NCI-H146 treated with DMSO at 0.1 percent for 48 hours (cell line): ENCODE data around the gene C20orf204.
"Not testable (repeated sequence)": the region's sequence is repeated elsewhere in the genome, so short reads cannot be mapped to it uniquely, and the experiment has no call there.

Source experiments
- DNase-seq: peaks from one replicate; lab custom pipeline; 2025; ENCODE audit not compliant: unreplicated experiment; lab: John Stamatoyannopoulos, UW

The C20orf204 gene

DNA sequence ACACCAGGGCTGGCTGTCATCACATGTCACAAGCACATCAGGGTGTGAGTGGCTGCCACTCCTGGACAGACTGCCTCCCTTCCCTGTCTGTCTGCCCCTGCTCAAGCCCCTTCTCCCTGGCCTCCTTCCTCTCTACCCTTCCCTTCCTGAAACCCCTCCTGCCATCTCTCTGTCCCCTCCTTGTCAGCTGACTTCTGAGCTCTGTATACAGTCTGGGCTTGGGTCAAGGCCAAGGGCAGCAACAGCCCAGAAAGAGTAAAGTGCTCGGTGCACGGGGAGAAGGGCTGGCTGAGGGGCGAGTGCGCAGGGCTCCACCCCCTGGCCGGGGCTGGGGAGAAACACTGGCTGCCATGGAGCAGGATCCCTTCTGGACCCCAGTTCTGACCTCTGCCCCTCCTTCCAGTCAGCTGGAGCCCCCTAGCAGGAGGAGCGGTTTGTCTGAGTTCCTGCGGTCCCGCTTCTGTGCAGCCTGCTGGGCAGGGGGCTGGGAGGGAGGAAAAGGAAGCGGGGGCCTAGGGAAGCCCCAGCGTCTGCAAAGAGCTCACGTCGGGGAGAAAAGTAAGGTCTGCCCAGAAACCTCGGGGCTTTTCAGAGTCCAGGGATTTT, 46.2 kb downstream of the C20orf204 start:
- no peak for DNase-seq

DNA sequence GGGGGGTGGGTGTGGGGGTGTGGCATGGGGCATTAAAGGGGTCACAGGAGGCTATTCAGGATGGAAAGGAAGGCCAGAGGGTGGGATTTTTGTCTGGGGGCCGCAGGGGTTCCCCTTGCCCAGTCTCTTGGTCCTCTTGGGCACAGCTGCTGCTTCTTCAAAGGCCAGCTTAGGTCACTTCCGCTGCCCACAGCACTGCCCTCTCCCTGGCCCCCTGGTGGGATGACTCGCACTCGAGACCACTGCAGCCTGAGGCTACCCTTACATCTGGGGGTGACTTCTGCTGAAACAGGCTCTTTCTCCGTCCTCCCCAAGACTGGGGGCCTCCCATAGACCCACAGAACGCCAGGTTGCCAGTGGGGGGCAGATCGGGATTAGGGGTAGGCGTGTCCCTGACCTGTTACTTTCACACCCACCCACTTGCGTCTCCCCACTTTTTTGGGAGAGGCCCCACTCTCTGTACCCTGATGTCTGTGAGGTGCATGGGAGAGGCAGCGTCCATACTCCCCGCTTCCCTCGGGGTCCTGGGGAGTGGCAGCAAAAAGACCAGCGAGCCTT, 46.9 kb downstream of the C20orf204 start:
- no peak for DNase-seq

DNA sequence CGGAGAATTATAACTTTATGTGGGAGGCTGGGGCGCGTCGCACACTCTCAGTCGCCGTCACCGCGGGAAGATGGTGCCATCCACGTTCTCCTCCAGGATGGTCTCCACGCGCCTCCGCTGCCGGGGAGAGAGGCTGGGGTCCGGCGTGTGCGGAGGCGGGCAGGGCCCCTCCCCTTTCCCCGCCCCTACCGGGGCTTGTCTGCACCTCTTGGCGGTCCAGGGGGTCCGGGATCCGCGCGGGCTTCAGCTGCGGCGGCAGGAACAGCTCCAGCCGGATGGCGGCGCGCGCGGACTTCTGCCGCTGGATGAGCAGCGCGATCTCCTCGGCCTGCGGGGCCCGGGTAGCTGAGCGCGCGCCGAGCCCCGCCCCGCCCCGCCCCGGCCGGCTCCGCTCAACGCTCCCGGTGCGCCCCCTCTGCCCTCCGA, 47.4 kb downstream of the C20orf204 start:
- DNase-seq: peak; percentile 78

DNA sequence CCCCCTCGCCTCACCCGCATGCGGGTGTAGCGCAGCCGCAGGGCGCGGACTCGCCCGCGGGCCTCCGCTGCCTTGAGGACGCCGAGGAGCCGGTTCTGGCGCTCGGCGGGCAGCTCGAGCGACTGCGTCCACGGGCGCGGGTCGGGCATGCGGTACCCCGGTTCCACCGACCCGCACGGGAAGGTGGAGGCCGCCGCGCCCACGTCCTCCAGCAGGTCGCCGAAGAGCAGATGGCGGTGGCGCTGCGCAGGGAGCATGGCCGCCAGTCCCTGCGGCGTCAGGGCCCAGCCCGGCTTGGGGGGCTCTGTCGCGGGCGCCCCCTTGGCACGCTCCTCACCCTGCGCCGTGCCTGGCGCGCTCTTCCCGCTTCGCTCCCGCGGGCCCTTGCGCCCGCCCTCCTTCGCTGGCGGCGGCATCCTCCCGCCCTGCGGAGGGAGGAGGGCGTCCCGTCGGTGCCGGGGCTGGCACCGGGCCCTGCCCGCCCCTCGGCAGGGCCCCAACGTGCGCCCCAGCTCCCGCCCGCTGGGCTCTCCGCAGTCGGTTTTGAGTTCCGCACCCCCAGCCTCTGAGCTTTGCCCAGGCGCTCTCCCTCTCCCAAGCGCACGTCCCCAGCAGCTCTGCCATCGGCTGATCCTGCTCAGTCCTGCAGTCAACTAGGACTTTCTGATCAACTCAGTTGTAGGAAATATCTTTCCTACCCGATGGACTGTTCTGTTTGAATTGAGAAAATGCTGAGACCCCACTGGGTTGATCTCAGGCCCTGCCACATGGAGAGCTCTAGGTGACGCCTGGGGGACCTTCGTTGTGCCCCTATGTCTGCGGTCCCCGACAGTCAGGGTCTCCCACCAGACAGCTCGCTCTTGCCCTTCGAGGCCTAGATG, 48.1 kb downstream of the C20orf204 start, which contains the start of gene LKAAEAR1:
Gene LKAAEAR1 (minus strand): TSS at position 595 of the 881 bp plus-strand sequence. CDS start 179 bp downstream, at position 416.
- DNase-seq: no peak

DNA sequence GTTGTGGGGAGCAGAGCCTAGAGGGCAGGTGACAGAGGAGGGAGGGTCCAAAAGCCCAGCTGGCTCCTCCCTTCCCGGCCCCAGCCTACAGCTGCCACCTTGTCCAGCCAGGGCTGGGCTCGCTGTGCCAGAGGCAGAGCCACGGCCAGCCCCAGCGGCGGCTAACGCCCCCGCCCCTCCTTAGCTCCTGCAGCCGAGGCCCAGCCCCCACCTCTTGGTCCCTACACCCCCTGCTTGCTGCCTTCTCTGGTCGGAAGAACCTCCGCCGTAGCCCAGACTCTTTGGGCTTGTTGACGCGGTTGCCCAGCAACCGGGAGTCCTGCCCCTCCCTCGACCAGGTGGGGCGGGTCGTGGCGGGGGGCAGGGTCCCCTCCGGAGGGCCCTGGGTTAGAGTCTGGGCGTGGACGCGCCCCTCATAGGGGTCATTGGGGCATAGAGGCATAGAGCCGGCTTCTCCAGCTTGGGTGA, 48.7 kb downstream of the C20orf204 start:
- DNase-seq: peak; percentile 53

DNA sequence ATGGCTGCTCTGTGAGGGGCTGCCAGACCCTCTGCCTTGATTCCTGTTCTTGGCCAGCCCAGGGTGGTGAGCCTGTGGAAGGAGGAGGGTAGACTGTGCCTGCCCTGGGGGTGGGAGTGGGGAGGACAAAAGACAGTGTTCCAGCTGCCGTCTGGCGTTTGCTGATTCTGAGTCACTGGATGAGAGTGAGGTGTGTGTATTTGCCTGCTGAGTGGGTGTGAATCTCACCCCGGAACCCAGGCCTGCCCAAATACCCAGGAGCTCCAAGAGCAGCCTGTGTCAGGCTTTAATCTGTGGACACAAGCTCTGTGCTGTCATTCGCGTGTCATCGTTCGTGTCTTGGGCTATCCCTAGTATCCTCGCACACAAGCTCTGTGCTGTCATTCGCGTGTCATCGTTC, 50.8 kb downstream of the C20orf204 start:
- DNase-seq: no peak

DNA sequence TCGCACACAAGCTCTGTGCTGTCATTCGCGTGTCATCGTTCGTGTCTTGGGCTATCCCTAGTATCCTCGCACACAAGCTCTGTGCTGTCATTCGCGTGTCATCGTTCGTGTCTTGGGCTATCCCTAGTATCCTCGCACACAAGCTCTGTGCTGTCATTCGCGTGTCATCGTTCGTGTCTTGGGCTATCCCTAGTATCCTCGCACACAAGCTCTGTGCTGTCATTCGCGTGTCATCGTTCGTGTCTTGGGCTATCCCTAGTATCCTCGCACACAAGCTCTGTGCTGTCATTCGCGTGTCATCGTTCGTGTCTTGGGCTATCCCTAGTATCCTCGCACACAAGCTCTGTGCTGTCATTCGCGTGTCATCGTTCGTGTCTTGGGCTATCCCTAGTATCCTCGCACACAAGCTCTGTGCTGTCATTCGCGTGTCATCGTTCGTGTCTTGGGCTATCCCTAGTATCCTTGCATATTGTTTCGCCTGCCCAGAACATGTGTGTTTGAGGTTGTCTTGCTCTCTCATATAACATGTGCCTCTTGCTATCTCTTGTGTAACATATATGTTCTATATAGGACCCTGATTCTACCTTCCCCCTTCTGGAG, 51.3 kb downstream of the C20orf204 start:
- not testable (repeated sequence) for DNase-seq

DNA sequence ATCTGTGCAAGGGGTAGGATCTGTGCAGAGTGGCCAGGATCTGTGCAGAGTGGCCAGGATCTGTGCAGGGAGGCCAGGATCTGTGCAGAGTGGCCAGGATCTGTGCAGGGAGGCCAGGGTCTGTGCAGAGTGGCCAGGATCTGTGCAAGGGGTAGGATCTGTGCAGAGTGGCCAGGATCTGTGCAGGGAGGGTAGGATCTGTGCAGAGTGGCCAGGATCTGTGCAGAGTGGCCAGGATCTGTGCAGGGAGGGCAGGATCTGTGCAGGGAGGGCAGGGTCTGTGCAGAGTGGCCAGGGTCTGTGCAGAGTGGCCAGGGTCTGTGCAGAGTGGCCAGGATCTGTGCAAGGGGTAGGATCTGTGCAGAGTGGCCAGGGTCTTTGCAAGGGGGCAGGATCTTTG, 52.6 kb downstream of the C20orf204 start:
- not testable (repeated sequence) for DNase-seq
